Measurements from ENCODE around the gene TPO. TPM values are rescaled to one million over a fixed set of nuclear protein-coding genes. Genes with fewer than 3 reads are reported as not detected.

TPO gene
- total RNA-seq, 1 experiment from 2014 or later, result not detected

DNA sequence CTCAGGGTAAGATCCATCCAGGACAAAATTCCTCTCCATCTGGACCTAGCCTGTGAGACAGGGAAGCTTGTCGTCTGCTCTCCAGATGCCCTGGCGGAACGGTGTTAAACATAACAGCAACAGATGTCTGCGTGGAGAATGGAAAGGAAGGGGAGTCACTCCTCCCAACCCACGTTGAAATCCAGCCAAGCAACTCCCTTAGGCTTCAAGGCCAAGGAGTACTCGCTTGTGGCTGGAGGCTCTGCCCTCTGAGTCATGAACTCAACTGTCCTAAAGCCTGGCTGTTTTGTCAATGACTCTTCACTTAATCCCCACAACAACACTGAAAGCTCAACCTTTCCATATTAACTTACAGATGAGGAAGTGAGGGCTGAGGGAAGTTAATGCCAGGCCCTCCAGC, 42.2 kb downstream of the TPO start:
- ChIA-PET CTCF (no interaction called here), POLR2A (no interaction called here)
- H3K4me3 ChIP-seq (ENCODE audit: low read depth in 2 of 2, low read length in 2 of 2), result no peak overlapping the region
- intact Hi-C loops (cut with micrococcal nuclease; ENCODE audit: unreplicated experiment) (no loop called here), in situ Hi-C loops (cut with HindIII; ENCODE audit: low pct_unique_long_range_greater_than_20kb, low sequenced_read_pairs) (no loop called here)
- DNase-seq (ENCODE audit: low read depth, low spot score) (no peak), ATAC-seq (no peak)
- no peak overlapping the region for H3K27ac ChIP-seq (ENCODE audit: low read length)
- H3K9me3 ChIP-seq (ENCODE audit: control insufficient read depth, insufficient read depth, low read depth, low read length), result no peaks in the 10 kb centered on the region
- H3K36me3 ChIP-seq (ENCODE audit: control insufficient read depth, insufficient read depth, low read length), result no peaks in the 10 kb centered on the region
- H3K27me3 ChIP-seq (ENCODE audit: control insufficient read depth, insufficient read depth, low read length), result peaks cover 5% of the 10 kb centered on the region; the same call in 1 of the 2 replicates
- no peak for TF ChIP-seq SIN3A (IDR thresholded peaks at IDR 0.05; ENCODE audit: borderline replicate concordance, insufficient read depth, low read depth, low read length)
- TF ChIP-seq POLR2AphosphoS5 (IDR thresholded peaks at IDR 0.05; ENCODE audit: low read depth, low read length), result no peak
- TF ChIP-seq, protein P1, sequence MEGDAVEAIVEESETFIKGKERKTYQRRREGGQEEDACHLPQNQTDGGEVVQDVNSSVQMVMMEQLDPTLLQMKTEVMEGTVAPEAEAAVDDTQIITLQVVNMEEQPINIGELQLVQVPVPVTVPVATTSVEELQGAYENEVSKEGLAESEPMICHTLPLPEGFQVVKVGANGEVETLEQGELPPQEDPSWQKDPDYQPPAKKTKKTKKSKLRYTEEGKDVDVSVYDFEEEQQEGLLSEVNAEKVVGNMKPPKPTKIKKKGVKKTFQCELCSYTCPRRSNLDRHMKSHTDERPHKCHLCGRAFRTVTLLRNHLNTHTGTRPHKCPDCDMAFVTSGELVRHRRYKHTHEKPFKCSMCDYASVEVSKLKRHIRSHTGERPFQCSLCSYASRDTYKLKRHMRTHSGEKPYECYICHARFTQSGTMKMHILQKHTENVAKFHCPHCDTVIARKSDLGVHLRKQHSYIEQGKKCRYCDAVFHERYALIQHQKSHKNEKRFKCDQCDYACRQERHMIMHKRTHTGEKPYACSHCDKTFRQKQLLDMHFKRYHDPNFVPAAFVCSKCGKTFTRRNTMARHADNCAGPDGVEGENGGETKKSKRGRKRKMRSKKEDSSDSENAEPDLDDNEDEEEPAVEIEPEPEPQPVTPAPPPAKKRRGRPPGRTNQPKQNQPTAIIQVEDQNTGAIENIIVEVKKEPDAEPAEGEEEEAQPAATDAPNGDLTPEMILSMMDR (IDR thresholded peaks at IDR 0.05), result no peak
- TF ChIP-seq REST (IDR thresholded peaks at IDR 0.05; ENCODE audit: insufficient read depth in 1 of 2, low read depth in 2 of 2, low read length in 1 of 2), result no peak
- no peak for TF ChIP-seq TCF7L2 (IDR thresholded peaks at IDR 0.05; ENCODE audit: low read depth, low read length)
- BruUV-seq (replicated peaks), result no TSS peak
- H3K4me1 ChIP-seq (ENCODE audit: control insufficient read depth, insufficient read depth, low read length), result no peaks in the 10 kb centered on the region

DNA sequence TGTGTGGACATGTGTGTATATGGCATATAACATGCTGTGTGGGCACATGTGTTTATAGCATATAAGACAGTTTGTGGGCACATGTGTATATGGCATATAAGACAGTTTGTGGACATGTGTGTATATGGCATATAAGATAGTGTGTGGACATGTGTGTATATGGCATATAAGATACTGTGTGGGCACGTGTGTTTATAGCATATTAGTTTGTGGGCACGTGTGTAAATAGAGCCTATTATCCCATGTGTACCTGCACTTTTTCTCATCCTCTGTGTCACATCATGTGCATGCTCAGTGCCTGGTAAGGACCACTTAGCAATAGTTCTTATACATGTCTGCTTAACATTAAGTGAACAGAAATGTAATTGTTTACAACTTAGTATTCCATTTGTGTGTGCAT, 45.2 kb downstream of the TPO start:
- TF ChIP-seq REST (IDR thresholded peaks at IDR 0.05; ENCODE audit: insufficient read depth in 1 of 2, low read depth in 2 of 2, low read length in 1 of 2) (no peak), SIN3A (IDR thresholded peaks at IDR 0.05; ENCODE audit: borderline replicate concordance, insufficient read depth, low read depth, low read length) (no peak), POLR2AphosphoS5 (IDR thresholded peaks at IDR 0.05; ENCODE audit: low read depth, low read length) (no peak), TCF7L2 (IDR thresholded peaks at IDR 0.05; ENCODE audit: low read depth, low read length) (no peak)
- TF ChIP-seq, protein P1 (IDR thresholded peaks at IDR 0.05), result no peak
- DNase-seq (ENCODE audit: low read depth, low spot score) (no peak), ATAC-seq (no peak)
- Histone ChIP-seq H3K4me1 (ENCODE audit: control insufficient read depth, insufficient read depth, low read length) (no peaks in the 10 kb centered on the region), H3K27me3 (ENCODE audit: control insufficient read depth, insufficient read depth, low read length) (no peaks in the 10 kb centered on the region), H3K9me3 (ENCODE audit: control insufficient read depth, insufficient read depth, low read depth, low read length) (no peaks in the 10 kb centered on the region), H3K27ac (ENCODE audit: low read length) (no peak overlapping the region), H3K4me3 (ENCODE audit: low read depth in 2 of 2, low read length in 2 of 2) (no peak overlapping the region), H3K36me3 (ENCODE audit: control insufficient read depth, insufficient read depth, low read length) (no peaks in the 10 kb centered on the region)
- in situ Hi-C loops (cut with HindIII; ENCODE audit: low pct_unique_long_range_greater_than_20kb, low sequenced_read_pairs), result no loop called here
- intact Hi-C loops (cut with micrococcal nuclease; ENCODE audit: unreplicated experiment), result no loop called here
- POLR2A ChIA-PET, result no interaction called here
- CTCF ChIA-PET, result no interaction called here
- no TSS peak for BruUV-seq (replicated peaks)

All from Panc1 (cell line).